HEK293 (cell line): Measurements from ENCODE around the gene SLC6A17.

Experiments
- BCL11B ChIP-seq: fragments of 450-650 bp; formaldehyde crosslinking; IDR thresholded peaks from 2 replicates; pipeline ENCODE4 v1.5.1; 2016; ENCODE audit warnings: low read depth, missing biosample characterization, missing genetic modification characterization
- KLF10 ChIP-seq: fragments of 450-650 bp; IDR thresholded peaks from 2 replicates; pipeline ENCODE4 v1.5.1; 2018; ENCODE audit warnings: missing biosample characterization, mild to moderate bottlenecking, missing genetic modification characterization
- KLF7 ChIP-seq: fragments of 450-650 bp; formaldehyde crosslinking; IDR thresholded peaks from 2 replicates; pipeline ENCODE4 v1.5.1; 2016; ENCODE audit warnings: missing biosample characterization, missing genetic modification characterization, borderline replicate concordance
- KLF9 ChIP-seq: fragments of 450-650 bp; formaldehyde crosslinking; IDR thresholded peaks from 2 replicates; pipeline ENCODE4 v1.5.1; 2016; ENCODE audit warnings: missing biosample characterization, missing genetic modification characterization, low read depth
- REPIN1 ChIP-seq: fragments of 450-650 bp; formaldehyde crosslinking; IDR thresholded peaks from 2 replicates; pipeline ENCODE4 v1.5.1; 2017; ENCODE audit warnings: missing biosample characterization, missing genetic modification characterization, low read depth
- SP3 ChIP-seq: fragments of 450-650 bp; formaldehyde crosslinking; IDR thresholded peaks from 2 replicates; pipeline ENCODE4 v1.5.1; 2016; ENCODE audit warnings: missing biosample characterization, missing genetic modification characterization
- TCF7L2 ChIP-seq: IDR thresholded peaks from 2 replicates; pipeline ENCODE4 v1.6.1; 2011; ENCODE audit warnings: low read depth, mild to moderate bottlenecking, inconsistent platforms, low read length, moderate library complexity, borderline replicate concordance
- ZFP37 ChIP-seq: fragments of 450-650 bp; formaldehyde crosslinking; IDR thresholded peaks from 2 replicates; pipeline ENCODE4 v1.5.1; 2016; ENCODE audit warnings: missing biosample characterization, missing genetic modification characterization
- ZNF112 ChIP-seq: fragments of 450-650 bp; formaldehyde crosslinking; IDR thresholded peaks from 2 replicates; pipeline ENCODE4 v1.5.0; 2017; ENCODE audit warnings: missing biosample characterization, missing genetic modification characterization
- ZNF248 ChIP-seq: fragments of 450-650 bp; formaldehyde crosslinking; IDR thresholded peaks from 2 replicates; pipeline ENCODE4 v1.5.1; 2017; ENCODE audit warnings: missing biosample characterization, missing genetic modification characterization
- ZNF302 ChIP-seq: fragments of 450-650 bp; formaldehyde crosslinking; IDR thresholded peaks from 2 replicates; pipeline ENCODE4 v1.5.1; 2016; ENCODE audit warnings: missing biosample characterization, missing genetic modification characterization, low read depth
- ZNF560 ChIP-seq: fragments of 450-650 bp; formaldehyde crosslinking; IDR thresholded peaks from 2 replicates; pipeline ENCODE4 v1.5.1; 2017; ENCODE audit warnings: missing biosample characterization, missing genetic modification characterization, borderline replicate concordance
- ZNF596 ChIP-seq: fragments of 450-650 bp; IDR thresholded peaks from 2 replicates; pipeline ENCODE4 v1.5.0; 2018; ENCODE audit warnings: missing biosample characterization, mild to moderate bottlenecking, missing genetic modification characterization, moderate library complexity
- ZNF660 ChIP-seq: fragments of 450-650 bp; IDR thresholded peaks from 2 replicates; pipeline ENCODE4 v1.5.1; 2018; ENCODE audit warnings: missing biosample characterization, mild to moderate bottlenecking, missing genetic modification characterization
- ZNF670 ChIP-seq: fragments of 450-650 bp; formaldehyde crosslinking; IDR thresholded peaks from 2 replicates; pipeline ENCODE4 v1.5.1; 2016; ENCODE audit warnings: missing biosample characterization, missing genetic modification characterization, low read depth
- ZNF701 ChIP-seq: fragments of 450-650 bp; formaldehyde crosslinking; IDR thresholded peaks from 2 replicates; pipeline ENCODE4 v1.5.1; 2016; ENCODE audit warnings: missing biosample characterization, missing genetic modification characterization
- ZNF747 ChIP-seq: fragments of 450-650 bp; formaldehyde crosslinking; IDR thresholded peaks from 2 replicates; pipeline ENCODE4 v1.5.1; 2016; ENCODE audit warnings: missing biosample characterization, missing genetic modification characterization
- ZSCAN23 ChIP-seq: fragments of 450-650 bp; formaldehyde crosslinking; IDR thresholded peaks from 2 replicates; pipeline ENCODE4 v1.5.1; 2016; ENCODE audit warnings: missing biosample characterization, missing genetic modification characterization
- ZXDB ChIP-seq: fragments of 450-650 bp; formaldehyde crosslinking; IDR thresholded peaks from 2 replicates; pipeline ENCODE4 v1.5.1; 2016; ENCODE audit warnings: missing biosample characterization, missing genetic modification characterization
- TF ChIP-seq, protein P1 (sequence below): fragments of 450-650 bp; formaldehyde crosslinking; IDR thresholded peaks from 2 replicates; pipeline ENCODE4 v1.5.1; 2016; ENCODE audit warnings: missing biosample characterization, missing genetic modification characterization
- TF ChIP-seq, protein P2 (sequence below): fragments of 450-650 bp; formaldehyde crosslinking; IDR thresholded peaks from 2 replicates; pipeline ENCODE4 v1.5.1; 2016; ENCODE audit warnings: missing biosample characterization, missing genetic modification characterization
- TF ChIP-seq, protein P3 (sequence below): fragments of 450-650 bp; formaldehyde crosslinking; IDR thresholded peaks from 2 replicates; pipeline ENCODE4 v1.5.1; 2016; ENCODE audit warnings: missing biosample characterization, missing genetic modification characterization
- TF ChIP-seq, protein P4 (sequence below): fragments of 450-650 bp; formaldehyde crosslinking; IDR thresholded peaks from 2 replicates; pipeline ENCODE4 v1.5.1; 2016; ENCODE audit warnings: missing biosample characterization, missing genetic modification characterization
- TF ChIP-seq, protein P5 (sequence below): sonication (generic); formaldehyde crosslinking; IDR thresholded peaks from 2 replicates; pipeline ENCODE4 v1.8.1; 2022; ENCODE audit warnings: mild to moderate bottlenecking, moderate library complexity, missing genetic modification reagents
- TF ChIP-seq, protein P6 (sequence below): fragments of 450-650 bp; formaldehyde crosslinking; IDR thresholded peaks from 2 replicates; pipeline ENCODE4 v1.5.1; 2016; ENCODE audit warnings: missing biosample characterization, missing genetic modification characterization, low read depth
- TF ChIP-seq, protein P7 (sequence below): fragments of 450-650 bp; formaldehyde crosslinking; IDR thresholded peaks from 2 replicates; pipeline ENCODE4 v1.5.0; 2017; ENCODE audit warnings: missing biosample characterization, missing genetic modification characterization, borderline replicate concordance

The SLC6A17 gene

DNA sequence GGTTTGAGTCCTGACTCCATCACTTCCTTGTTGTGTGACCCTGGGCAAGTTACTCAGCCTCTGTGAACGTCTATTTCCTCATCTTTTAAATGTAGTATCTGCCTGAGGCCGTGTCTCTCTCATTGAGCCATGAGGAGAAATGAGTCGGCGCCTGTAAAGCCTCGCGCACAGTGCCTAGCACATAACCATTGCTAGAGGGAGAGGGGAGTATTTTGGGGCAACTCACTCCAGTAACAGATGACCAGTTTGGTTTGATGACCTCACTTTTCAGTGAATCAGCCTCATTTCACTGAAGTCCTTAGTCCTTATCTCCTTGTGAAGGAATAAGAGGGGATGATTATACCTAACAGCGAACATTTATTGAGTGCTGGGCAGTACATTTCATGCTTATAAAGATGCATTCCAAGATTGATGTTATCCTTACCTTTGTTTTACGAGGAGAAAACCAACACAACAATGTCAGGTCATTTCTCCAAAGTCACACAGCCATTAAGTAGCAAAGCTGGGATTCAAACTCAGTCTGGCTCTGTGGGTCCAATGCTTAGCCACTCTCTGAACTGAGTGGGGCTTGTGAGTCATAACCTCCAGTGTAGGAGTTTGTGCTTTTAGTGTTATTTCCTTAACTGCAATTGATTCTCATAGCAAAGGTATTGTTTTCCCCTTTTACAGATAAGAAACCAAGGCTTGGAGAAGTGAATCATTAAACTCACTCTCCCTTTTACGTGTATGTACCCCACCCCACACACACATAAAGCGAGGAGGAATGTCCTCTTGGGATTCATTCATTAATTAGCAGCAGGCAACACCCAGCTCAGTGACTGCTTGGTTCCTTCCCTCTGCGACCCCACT is 85.8 kb downstream of the SLC6A17 start (continued):
- TF ChIP-seq ZNF747 (no peak), ZNF560 (tag by site-specific recombination) (no peak), BCL11B (tag by site-specific recombination) (no peak), TCF7L2 (no peak), ZNF670 (tag by site-specific recombination) (no peak), REPIN1 (tag by site-specific recombination) (no peak), KLF7 (tag by site-specific recombination) (no peak), KLF9 (tag by site-specific recombination) (no peak), ZNF660 (tag by site-specific recombination) (no peak; the same call in none of the 2 replicates), ZNF112 (no peak), ZNF302 (tag by site-specific recombination) (no peak), KLF10 (tag by site-specific recombination) (no peak), SP3 (tag by site-specific recombination) (no peak), ZSCAN23 (tag by site-specific recombination) (no peak), ZXDB (tag by site-specific recombination) (0 out of 2 replicates have a peak, but pooled peaks have one; percentile 39), ZFP37 (tag by site-specific recombination) (no peak), ZNF701 (tag by site-specific recombination) (no peak), ZNF596 (no peak), ZNF248 (no peak)
- TF ChIP-seq, protein P1, sequence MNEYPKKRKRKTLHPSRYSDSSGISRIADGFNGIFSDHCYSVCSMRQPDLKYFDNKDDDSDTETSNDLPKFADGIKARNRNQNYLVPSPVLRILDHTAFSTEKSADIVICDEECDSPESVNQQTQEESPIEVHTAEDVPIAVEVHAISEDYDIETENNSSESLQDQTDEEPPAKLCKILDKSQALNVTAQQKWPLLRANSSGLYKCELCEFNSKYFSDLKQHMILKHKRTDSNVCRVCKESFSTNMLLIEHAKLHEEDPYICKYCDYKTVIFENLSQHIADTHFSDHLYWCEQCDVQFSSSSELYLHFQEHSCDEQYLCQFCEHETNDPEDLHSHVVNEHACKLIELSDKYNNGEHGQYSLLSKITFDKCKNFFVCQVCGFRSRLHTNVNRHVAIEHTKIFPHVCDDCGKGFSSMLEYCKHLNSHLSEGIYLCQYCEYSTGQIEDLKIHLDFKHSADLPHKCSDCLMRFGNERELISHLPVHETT (tag by site-specific recombination): no peak; the same call in 1 of the 2 replicates
- TF ChIP-seq, protein P2, sequence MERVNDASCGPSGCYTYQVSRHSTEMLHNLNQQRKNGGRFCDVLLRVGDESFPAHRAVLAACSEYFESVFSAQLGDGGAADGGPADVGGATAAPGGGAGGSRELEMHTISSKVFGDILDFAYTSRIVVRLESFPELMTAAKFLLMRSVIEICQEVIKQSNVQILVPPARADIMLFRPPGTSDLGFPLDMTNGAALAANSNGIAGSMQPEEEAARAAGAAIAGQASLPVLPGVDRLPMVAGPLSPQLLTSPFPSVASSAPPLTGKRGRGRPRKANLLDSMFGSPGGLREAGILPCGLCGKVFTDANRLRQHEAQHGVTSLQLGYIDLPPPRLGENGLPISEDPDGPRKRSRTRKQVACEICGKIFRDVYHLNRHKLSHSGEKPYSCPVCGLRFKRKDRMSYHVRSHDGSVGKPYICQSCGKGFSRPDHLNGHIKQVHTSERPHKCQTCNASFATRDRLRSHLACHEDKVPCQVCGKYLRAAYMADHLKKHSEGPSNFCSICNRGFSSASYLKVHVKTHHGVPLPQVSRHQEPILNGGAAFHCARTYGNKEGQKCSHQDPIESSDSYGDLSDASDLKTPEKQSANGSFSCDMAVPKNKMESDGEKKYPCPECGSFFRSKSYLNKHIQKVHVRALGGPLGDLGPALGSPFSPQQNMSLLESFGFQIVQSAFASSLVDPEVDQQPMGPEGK: peak; percentile 38; the same call in 1 of the 2 replicates
- TF ChIP-seq, protein P3, sequence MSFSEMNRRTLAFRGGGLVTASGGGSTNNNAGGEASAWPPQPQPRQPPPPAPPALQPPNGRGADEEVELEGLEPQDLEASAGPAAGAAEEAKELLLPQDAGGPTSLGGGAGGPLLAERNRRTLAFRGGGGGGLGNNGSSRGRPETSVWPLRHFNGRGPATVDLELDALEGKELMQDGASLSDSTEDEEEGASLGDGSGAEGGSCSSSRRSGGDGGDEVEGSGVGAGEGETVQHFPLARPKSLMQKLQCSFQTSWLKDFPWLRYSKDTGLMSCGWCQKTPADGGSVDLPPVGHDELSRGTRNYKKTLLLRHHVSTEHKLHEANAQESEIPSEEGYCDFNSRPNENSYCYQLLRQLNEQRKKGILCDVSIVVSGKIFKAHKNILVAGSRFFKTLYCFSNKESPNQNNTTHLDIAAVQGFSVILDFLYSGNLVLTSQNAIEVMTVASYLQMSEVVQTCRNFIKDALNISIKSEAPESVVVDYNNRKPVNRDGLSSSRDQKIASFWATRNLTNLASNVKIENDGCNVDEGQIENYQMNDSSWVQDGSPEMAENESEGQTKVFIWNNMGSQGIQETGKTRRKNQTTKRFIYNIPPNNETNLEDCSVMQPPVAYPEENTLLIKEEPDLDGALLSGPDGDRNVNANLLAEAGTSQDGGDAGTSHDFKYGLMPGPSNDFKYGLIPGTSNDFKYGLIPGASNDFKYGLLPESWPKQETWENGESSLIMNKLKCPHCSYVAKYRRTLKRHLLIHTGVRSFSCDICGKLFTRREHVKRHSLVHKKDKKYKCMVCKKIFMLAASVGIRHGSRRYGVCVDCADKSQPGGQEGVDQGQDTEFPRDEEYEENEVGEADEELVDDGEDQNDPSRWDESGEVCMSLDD (tag by site-specific recombination): no peak
- TF ChIP-seq, protein P4, sequence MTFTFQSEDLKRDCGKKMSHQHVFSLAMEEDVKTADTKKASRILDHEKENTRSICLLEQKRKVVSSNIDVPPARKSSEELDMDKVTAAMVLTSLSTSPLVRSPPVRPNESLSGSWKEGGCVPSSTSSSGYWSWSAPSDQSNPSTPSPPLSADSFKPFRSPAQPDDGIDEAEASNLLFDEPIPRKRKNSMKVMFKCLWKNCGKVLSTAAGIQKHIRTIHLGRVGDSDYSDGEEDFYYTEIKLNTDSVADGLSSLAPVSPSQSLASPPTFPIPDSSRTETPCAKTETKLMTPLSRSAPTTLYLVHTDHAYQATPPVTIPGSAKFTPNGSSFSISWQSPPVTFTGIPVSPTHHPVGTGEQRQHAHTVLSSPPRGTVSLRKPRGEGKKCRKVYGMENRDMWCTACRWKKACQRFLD: no peak
- TF ChIP-seq, protein P5, sequence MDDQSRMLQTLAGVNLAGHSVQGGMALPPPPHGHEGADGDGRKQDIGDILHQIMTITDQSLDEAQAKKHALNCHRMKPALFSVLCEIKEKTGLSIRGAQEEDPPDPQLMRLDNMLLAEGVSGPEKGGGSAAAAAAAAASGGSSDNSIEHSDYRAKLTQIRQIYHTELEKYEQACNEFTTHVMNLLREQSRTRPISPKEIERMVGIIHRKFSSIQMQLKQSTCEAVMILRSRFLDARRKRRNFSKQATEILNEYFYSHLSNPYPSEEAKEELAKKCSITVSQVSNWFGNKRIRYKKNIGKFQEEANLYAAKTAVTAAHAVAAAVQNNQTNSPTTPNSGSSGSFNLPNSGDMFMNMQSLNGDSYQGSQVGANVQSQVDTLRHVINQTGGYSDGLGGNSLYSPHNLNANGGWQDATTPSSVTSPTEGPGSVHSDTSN (CRISPR knock-in tag): no peak
- TF ChIP-seq, protein P6, sequence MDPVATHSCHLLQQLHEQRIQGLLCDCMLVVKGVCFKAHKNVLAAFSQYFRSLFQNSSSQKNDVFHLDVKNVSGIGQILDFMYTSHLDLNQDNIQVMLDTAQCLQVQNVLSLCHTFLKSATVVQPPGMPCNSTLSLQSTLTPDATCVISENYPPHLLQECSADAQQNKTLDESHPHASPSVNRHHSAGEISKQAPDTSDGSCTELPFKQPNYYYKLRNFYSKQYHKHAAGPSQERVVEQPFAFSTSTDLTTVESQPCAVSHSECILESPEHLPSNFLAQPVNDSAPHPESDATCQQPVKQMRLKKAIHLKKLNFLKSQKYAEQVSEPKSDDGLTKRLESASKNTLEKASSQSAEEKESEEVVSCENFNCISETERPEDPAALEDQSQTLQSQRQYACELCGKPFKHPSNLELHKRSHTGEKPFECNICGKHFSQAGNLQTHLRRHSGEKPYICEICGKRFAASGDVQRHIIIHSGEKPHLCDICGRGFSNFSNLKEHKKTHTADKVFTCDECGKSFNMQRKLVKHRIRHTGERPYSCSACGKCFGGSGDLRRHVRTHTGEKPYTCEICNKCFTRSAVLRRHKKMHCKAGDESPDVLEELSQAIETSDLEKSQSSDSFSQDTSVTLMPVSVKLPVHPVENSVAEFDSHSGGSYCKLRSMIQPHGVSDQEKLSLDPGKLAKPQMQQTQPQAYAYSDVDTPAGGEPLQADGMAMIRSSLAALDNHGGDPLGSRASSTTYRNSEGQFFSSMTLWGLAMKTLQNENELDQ: no peak
- TF ChIP-seq, protein P7, sequence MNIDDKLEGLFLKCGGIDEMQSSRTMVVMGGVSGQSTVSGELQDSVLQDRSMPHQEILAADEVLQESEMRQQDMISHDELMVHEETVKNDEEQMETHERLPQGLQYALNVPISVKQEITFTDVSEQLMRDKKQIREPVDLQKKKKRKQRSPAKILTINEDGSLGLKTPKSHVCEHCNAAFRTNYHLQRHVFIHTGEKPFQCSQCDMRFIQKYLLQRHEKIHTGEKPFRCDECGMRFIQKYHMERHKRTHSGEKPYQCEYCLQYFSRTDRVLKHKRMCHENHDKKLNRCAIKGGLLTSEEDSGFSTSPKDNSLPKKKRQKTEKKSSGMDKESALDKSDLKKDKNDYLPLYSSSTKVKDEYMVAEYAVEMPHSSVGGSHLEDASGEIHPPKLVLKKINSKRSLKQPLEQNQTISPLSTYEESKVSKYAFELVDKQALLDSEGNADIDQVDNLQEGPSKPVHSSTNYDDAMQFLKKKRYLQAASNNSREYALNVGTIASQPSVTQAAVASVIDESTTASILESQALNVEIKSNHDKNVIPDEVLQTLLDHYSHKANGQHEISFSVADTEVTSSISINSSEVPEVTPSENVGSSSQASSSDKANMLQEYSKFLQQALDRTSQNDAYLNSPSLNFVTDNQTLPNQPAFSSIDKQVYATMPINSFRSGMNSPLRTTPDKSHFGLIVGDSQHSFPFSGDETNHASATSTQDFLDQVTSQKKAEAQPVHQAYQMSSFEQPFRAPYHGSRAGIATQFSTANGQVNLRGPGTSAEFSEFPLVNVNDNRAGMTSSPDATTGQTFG: no peak
